Liver (tissue), 9 donors: ENCODE data around the gene MAGI1. TPM values are rescaled to one million over a fixed set of nuclear protein-coding genes. Genes with fewer than 3 reads are reported as not detected.

Experiments used
- DNase-seq: peaks from one replicate; pipeline ENCODE4 v3.0.0-alpha.2; 2017; ENCODE audit warnings: low spot score
- H3K27ac ChIP-seq, 2 donors: one replicate each; pipeline ENCODE4 v1.7.0; 2013; ENCODE audit warnings: inconsistent platforms in 2 of 2, low read length in 2 of 2, control low read depth in 1 of 2, low read depth in 1 of 2, mild to moderate bottlenecking in 1 of 2
- H3K27me3 ChIP-seq, 4 donors: one replicate each; pipeline versions ENCODE4 v1.6.1 to v1.7.0; 2013; ENCODE audit warnings: low read length in 3 of 4, inconsistent platforms in 1 of 4, mild to moderate bottlenecking in 1 of 4, moderate library complexity in 1 of 4; ENCODE audit not compliant: control insufficient read depth in 4 of 4, insufficient read depth in 4 of 4
- H3K36me3 ChIP-seq, 4 donors: one replicate each; pipeline versions ENCODE4 v1.6.1 to v1.7.0; 2013; ENCODE audit warnings: low read length in 3 of 4, mild to moderate bottlenecking in 3 of 4, low read depth in 1 of 4, moderate library complexity in 1 of 4; ENCODE audit not compliant: control insufficient read depth in 4 of 4, insufficient read depth in 3 of 4
- H3K4me1 ChIP-seq, 4 donors: one replicate each; pipeline versions ENCODE4 v1.6.1 to v1.7.0; 2013; ENCODE audit warnings: low read length in 3 of 4, mild to moderate bottlenecking in 3 of 4, moderate library complexity in 1 of 4; ENCODE audit not compliant: control insufficient read depth in 4 of 4, insufficient read depth in 4 of 4
- H3K4me3 ChIP-seq, 3 donors: one replicate each; pipeline versions ENCODE4 v1.6.1 to v1.7.0; 2013; ENCODE audit warnings: low read length in 3 of 3, control low read depth in 1 of 3, low read depth in 1 of 3, mild to moderate bottlenecking in 1 of 3
- H3K9ac ChIP-seq, 2 donors: one replicate each; pipeline ENCODE4 v1.7.0; 2013; ENCODE audit warnings: low read length in 2 of 2, mild to moderate bottlenecking in 2 of 2, moderate library complexity in 2 of 2, control low read depth in 1 of 2, low read depth in 1 of 2
- H3K9me3 ChIP-seq, 4 donors: one replicate each; pipeline versions ENCODE4 v1.6.1 to v1.7.0; 2013; ENCODE audit warnings: low read length in 3 of 4; ENCODE audit not compliant: control insufficient read depth in 4 of 4
- EGR1 ChIP-seq, 2 donors: IDR thresholded peaks; 2 replicates each; pipeline ENCODE4 v1.6.1; 2016 to 2018; ENCODE audit warnings: antibody characterized with exemption in 2 of 2, low read depth in 2 of 2
- FOXA1 ChIP-seq: IDR thresholded peaks from 2 replicates; pipeline ENCODE4 v1.6.1; 2016; ENCODE audit warnings: antibody characterized with exemption
- FOXA2 ChIP-seq: IDR thresholded peaks from 2 replicates; pipeline ENCODE4 v1.6.1; 2016; ENCODE audit warnings: antibody characterized with exemption
- GABPA ChIP-seq, 2 donors: IDR thresholded peaks in 1 of 2; conservative IDR thresholded peaks in 1 of 2; 2 replicates each; pipeline ENCODE4 v1.6.1; 2016; ENCODE audit warnings: antibody characterized with exemption in 2 of 2, mild to moderate bottlenecking in 1 of 2, moderate library complexity in 1 of 2
- HNF4A ChIP-seq, 2 donors: conservative IDR thresholded peaks; 2 replicates each; pipeline ENCODE4 v1.6.1; 2016; ENCODE audit warnings: antibody characterized with exemption in 2 of 2, mild to moderate bottlenecking in 2 of 2
- HNF4G ChIP-seq: IDR thresholded peaks from 2 replicates; pipeline ENCODE4 v1.6.1; 2016; ENCODE audit warnings: antibody characterized with exemption
- JUND ChIP-seq, 2 donors: IDR thresholded peaks; 2 replicates each; pipeline ENCODE4 v1.6.1; 2016; ENCODE audit warnings: antibody characterized with exemption in 2 of 2
- MAX ChIP-seq: IDR thresholded peaks from 2 replicates; pipeline ENCODE4 v1.6.1; 2016; ENCODE audit warnings: antibody characterized with exemption
- NR2F2 ChIP-seq: IDR thresholded peaks from 2 replicates; pipeline ENCODE4 v1.6.1; 2016; ENCODE audit warnings: antibody characterized with exemption
- RAD21 ChIP-seq, 2 donors: IDR thresholded peaks; 2 replicates each; pipeline ENCODE4 v1.6.1; 2016; ENCODE audit warnings: antibody characterized with exemption in 2 of 2, mild to moderate bottlenecking in 2 of 2
- RXRA ChIP-seq, 2 donors: IDR thresholded peaks; 2 replicates each; pipeline ENCODE4 v1.6.1; 2017 to 2018; ENCODE audit warnings: antibody characterized with exemption in 2 of 2, mild to moderate bottlenecking in 1 of 2
- SP1 ChIP-seq: IDR thresholded peaks from 2 replicates; pipeline ENCODE4 v1.6.1; 2018; ENCODE audit warnings: antibody characterized with exemption, mild to moderate bottlenecking
- TAF1 ChIP-seq: conservative IDR thresholded peaks from 2 replicates; pipeline ENCODE4 v1.6.1; 2016; ENCODE audit warnings: antibody characterized with exemption, mild to moderate bottlenecking
- YY1 ChIP-seq: IDR thresholded peaks from 2 replicates; pipeline ENCODE4 v1.6.1; 2016; ENCODE audit warnings: antibody characterized with exemption, mild to moderate bottlenecking
- WGBS: extraction: QIAGEN DNeasy Blood & Tissue Kit; methylation state at CpG from one replicate; pipeline ENCODE4 v1.1.7; 2013; 5-methylcytosine and 5-hydroxymethylcytosine counted together
- polyA plus RNA-seq, 2 donors: library from polyadenylated mRNA; stranded (reverse) in 1 of 2; unstranded in 1 of 2; fragments of 200-250 nt in 1 of 2; fragments of >200 nt in 1 of 2; fragmentation: Nextera tagmentation in 1 of 2; extraction: Ambion mirVana in 1 of 2; gene quantifications; one replicate each; pipeline versions ENCODE4 v1.2.1 to v1.2.3, GENCODE V29; 2013 to 2015
- total RNA-seq, 2 donors: library from RNA; depleted of rRNA; stranded (reverse); fragments of >200 nt; gene quantifications; one replicate each; pipeline ENCODE4 v1.2.3, GENCODE V29; 2014
- TF ChIP-seq, protein P1 (sequence below): fragments of 150-350 bp; IDR thresholded peaks from 2 replicates; pipeline ENCODE4 v1.5.1; 2017; ENCODE audit warnings: improper control_type of control experiment, low read depth, low read length; ENCODE audit not compliant: missing input control
- TF ChIP-seq, protein P2 (sequence below): IDR thresholded peaks from 2 replicates; pipeline ENCODE4 v1.6.1; 2016; ENCODE audit warnings: antibody characterized with exemption
- TF ChIP-seq, protein P3 (sequence below): IDR thresholded peaks from 2 replicates; pipeline ENCODE4 v1.6.1; 2016; ENCODE audit warnings: antibody characterized with exemption, mild to moderate bottlenecking
- TF ChIP-seq, protein P4 (sequence below): IDR thresholded peaks from 2 replicates; pipeline ENCODE4 v1.6.1; 2016; ENCODE audit warnings: antibody characterized with exemption
- donor health status: healthy.
- donor health status: healthy.
- donor health status: healthy.
- donor health status: healthy.
- donor health status: healthy.

MAGI1 gene
- total and polyA plus RNA-seq, 4 donors: 9.6 to 68.8 (median 14.0) TPM

- Histone ChIP-seq H3K9ac (no peak overlapping the region), H3K4me1 (peaks cover 0 to 8% (median 0%) of the 10 kb centered on the region in 4 donors), H3K27ac (no peak overlapping the region), H3K4me3 (no peak overlapping the region), H3K36me3 (no peaks in the 10 kb centered on the region), H3K27me3 (no peaks in the 10 kb centered on the region), H3K9me3 (no peaks in the 10 kb centered on the region)
- TF ChIP-seq FOXA1 (no peak), TAF1 (no peak), RXRA (IDR thresholded peaks at IDR 0.05) (no peak), RAD21 (IDR thresholded peaks at IDR 0.05) (no peak), YY1 (no peak), SP1 (no peak), JUND (IDR thresholded peaks at IDR 0.05) (no peak), HNF4A (conservative IDR thresholded peaks at IDR 0.05) (no peak), GABPA (IDR thresholded peaks at IDR 0.05 in 1 of 2, conservative IDR thresholded peaks at IDR 0.05 in 1 of 2) (no peak), NR2F2 (no peak), FOXA2 (no peak), HNF4G (no peak), EGR1 (IDR thresholded peaks at IDR 0.05; ENCODE audit: low read depth in 2 of 2) (no peak), MAX (no peak)
- TF ChIP-seq, protein P1, sequence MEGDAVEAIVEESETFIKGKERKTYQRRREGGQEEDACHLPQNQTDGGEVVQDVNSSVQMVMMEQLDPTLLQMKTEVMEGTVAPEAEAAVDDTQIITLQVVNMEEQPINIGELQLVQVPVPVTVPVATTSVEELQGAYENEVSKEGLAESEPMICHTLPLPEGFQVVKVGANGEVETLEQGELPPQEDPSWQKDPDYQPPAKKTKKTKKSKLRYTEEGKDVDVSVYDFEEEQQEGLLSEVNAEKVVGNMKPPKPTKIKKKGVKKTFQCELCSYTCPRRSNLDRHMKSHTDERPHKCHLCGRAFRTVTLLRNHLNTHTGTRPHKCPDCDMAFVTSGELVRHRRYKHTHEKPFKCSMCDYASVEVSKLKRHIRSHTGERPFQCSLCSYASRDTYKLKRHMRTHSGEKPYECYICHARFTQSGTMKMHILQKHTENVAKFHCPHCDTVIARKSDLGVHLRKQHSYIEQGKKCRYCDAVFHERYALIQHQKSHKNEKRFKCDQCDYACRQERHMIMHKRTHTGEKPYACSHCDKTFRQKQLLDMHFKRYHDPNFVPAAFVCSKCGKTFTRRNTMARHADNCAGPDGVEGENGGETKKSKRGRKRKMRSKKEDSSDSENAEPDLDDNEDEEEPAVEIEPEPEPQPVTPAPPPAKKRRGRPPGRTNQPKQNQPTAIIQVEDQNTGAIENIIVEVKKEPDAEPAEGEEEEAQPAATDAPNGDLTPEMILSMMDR: no peak
- TF ChIP-seq, protein P2, sequence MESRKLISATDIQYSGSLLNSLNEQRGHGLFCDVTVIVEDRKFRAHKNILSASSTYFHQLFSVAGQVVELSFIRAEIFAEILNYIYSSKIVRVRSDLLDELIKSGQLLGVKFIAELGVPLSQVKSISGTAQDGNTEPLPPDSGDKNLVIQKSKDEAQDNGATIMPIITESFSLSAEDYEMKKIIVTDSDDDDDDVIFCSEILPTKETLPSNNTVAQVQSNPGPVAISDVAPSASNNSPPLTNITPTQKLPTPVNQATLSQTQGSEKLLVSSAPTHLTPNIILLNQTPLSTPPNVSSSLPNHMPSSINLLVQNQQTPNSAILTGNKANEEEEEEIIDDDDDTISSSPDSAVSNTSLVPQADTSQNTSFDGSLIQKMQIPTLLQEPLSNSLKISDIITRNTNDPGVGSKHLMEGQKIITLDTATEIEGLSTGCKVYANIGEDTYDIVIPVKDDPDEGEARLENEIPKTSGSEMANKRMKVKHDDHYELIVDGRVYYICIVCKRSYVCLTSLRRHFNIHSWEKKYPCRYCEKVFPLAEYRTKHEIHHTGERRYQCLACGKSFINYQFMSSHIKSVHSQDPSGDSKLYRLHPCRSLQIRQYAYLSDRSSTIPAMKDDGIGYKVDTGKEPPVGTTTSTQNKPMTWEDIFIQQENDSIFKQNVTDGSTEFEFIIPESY: no peak
- TF ChIP-seq, protein P3, sequence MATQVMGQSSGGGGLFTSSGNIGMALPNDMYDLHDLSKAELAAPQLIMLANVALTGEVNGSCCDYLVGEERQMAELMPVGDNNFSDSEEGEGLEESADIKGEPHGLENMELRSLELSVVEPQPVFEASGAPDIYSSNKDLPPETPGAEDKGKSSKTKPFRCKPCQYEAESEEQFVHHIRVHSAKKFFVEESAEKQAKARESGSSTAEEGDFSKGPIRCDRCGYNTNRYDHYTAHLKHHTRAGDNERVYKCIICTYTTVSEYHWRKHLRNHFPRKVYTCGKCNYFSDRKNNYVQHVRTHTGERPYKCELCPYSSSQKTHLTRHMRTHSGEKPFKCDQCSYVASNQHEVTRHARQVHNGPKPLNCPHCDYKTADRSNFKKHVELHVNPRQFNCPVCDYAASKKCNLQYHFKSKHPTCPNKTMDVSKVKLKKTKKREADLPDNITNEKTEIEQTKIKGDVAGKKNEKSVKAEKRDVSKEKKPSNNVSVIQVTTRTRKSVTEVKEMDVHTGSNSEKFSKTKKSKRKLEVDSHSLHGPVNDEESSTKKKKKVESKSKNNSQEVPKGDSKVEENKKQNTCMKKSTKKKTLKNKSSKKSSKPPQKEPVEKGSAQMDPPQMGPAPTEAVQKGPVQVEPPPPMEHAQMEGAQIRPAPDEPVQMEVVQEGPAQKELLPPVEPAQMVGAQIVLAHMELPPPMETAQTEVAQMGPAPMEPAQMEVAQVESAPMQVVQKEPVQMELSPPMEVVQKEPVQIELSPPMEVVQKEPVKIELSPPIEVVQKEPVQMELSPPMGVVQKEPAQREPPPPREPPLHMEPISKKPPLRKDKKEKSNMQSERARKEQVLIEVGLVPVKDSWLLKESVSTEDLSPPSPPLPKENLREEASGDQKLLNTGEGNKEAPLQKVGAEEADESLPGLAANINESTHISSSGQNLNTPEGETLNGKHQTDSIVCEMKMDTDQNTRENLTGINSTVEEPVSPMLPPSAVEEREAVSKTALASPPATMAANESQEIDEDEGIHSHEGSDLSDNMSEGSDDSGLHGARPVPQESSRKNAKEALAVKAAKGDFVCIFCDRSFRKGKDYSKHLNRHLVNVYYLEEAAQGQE: no peak
- TF ChIP-seq, protein P4, sequence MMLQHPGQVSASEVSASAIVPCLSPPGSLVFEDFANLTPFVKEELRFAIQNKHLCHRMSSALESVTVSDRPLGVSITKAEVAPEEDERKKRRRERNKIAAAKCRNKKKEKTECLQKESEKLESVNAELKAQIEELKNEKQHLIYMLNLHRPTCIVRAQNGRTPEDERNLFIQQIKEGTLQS: no peak
- 62% methylated on average over 1 of the region's 1 CpG for WGBS
- DNase-seq: no peak
Observed at GRCh38 chr3:65540666-65541065, 498.1 kb downstream of the MAGI1 start.
